ENCODE results near the gene ABAT.

The ABAT gene

GRCh38 chr16:8764525-8765250, 90.3 kb downstream of the ABAT start:
- CTCF ChIA-PET = interaction anchor here (0.6 kb wide), 1 partner anchor 61 kb away, joined by 5 read pairs; no protein-coding TSS in a partner anchor
- DNase-seq (ENCODE audit: low spot score) = no peak
- no peak for TF ChIP-seq CTCF (conservative IDR thresholded peaks at IDR 0.05; ENCODE audit: low read depth)
- POLR2A ChIA-PET (ENCODE audit: low non-redundant PET) = no interaction called here
- no peak overlapping the region for H3K27ac ChIP-seq

- DNase-seq (ENCODE audit: low spot score) = no peak
- ChIA-PET POLR2A (ENCODE audit: low non-redundant PET) (no interaction called here), CTCF (no interaction called here)
- no peak for TF ChIP-seq CTCF (conservative IDR thresholded peaks at IDR 0.05; ENCODE audit: low read depth)
- H3K27ac ChIP-seq = no peak overlapping the region
Observed at GRCh38 chr16:8767176-8767575, 92.8 kb downstream of the ABAT start.

- H3K27ac ChIP-seq = no peak overlapping the region
- no peak for DNase-seq (ENCODE audit: low spot score)
- POLR2A ChIA-PET (ENCODE audit: low non-redundant PET) = no interaction called here
- no peak for TF ChIP-seq CTCF (conservative IDR thresholded peaks at IDR 0.05; ENCODE audit: low read depth)
- CTCF ChIA-PET = no interaction called here
Observed at GRCh38 chr16:8768283-8768682, 93.9 kb downstream of the ABAT start.

GRCh38 chr16:8768692-8769091, 94.3 kb downstream of the ABAT start:
- no peak for TF ChIP-seq CTCF (conservative IDR thresholded peaks at IDR 0.05; ENCODE audit: low read depth)
- CTCF ChIA-PET = interaction anchor here (0.6 kb wide), 1 partner anchor 476 kb away, joined by 3 read pairs; no protein-coding TSS in a partner anchor
- no peak for DNase-seq (ENCODE audit: low spot score)

GRCh38 chr16:8773537-8773936, 99.1 kb downstream of the ABAT start:
- no peak for TF ChIP-seq CTCF (conservative IDR thresholded peaks at IDR 0.05; ENCODE audit: low read depth)
- ChIA-PET CTCF (no interaction called here), POLR2A (ENCODE audit: low non-redundant PET) (no interaction called here)
- DNase-seq (ENCODE audit: low spot score) = no peak
- H3K27ac ChIP-seq = no peak overlapping the region

More at GRCh38 chr16:8768692-8769091, 94.3 kb downstream of the ABAT start:
- POLR2A ChIA-PET (ENCODE audit: low non-redundant PET) = no interaction called here
- H3K27ac ChIP-seq = no peak overlapping the region

- no peak for DNase-seq (ENCODE audit: low spot score)
- ChIA-PET CTCF (no interaction called here), POLR2A (ENCODE audit: low non-redundant PET) (no interaction called here)
- no peak overlapping the region for H3K27ac ChIP-seq
- no peak for TF ChIP-seq CTCF (conservative IDR thresholded peaks at IDR 0.05; ENCODE audit: low read depth)
Observed at GRCh38 chr16:8774208-8774607, 99.8 kb downstream of the ABAT start.
